Adrenal gland (tissue), 12 donors: ENCODE data around the gene MAML1. TPM values are rescaled to one million over a fixed set of nuclear protein-coding genes. Genes with fewer than 3 reads are reported as not detected.

Experiments
- DNase-seq, 7 donors: peaks; one replicate each; pipeline ENCODE4 v3.0.0-alpha.2; 2019 to 2020
- H3K27ac ChIP-seq, 5 donors: fragments of 200-600 bp; sonication (generic) in 4 of 5; 1 replicate in 3 of 5; 2 replicates in 2 of 5; pipeline versions ENCODE4 v1.5.1 to v1.8.0; 2016 to 2020; ENCODE audit warnings: mild to moderate bottlenecking in 1 of 5
- H3K27me3 ChIP-seq: fragments of 200-600 bp; 2 replicates; pipeline ENCODE4 v1.8.0; 2021
- H3K36me3 ChIP-seq, 2 donors: fragments of 200-600 bp; replicated peaks in 1 of 2; 1 replicate in 1 of 2; 2 replicates in 1 of 2; pipeline versions ENCODE4 v1.5.1 to v1.8.0; 2018 to 2022
- H3K4me1 ChIP-seq, 2 donors: fragments of 200-600 bp; replicated peaks in 1 of 2; 1 replicate in 1 of 2; 2 replicates in 1 of 2; pipeline versions ENCODE4 v1.5.1 to v1.8.0; 2018 to 2021
- H3K4me3 ChIP-seq, 4 donors: fragments of 200-600 bp; sonication (generic) in 3 of 4; one replicate each; pipeline ENCODE4 v1.5.1; 2016 to 2018
- H3K9me3 ChIP-seq, 3 donors: fragments of 200-600 bp; sonication (generic) in 1 of 3; replicated peaks in 1 of 3; 1 replicate in 2 of 3; 2 replicates in 1 of 3; pipeline versions ENCODE4 v1.5.1 to v1.8.0; 2016 to 2021
- CTCF ChIP-seq, 6 experiments: fragments of 450-650 bp in 4 of 6; fragments of 200-600 bp in 2 of 6; sonication (generic) in 1 of 6; IDR thresholded peaks; 1 replicate in 5 of 6; 2 replicates in 1 of 6; pipeline versions ENCODE4 v1.5.1 to v1.8.0; 2016 to 2021; ENCODE audit warnings: antibody characterized with exemption in 6 of 6, mild to moderate bottlenecking in 2 of 6, moderate library complexity in 1 of 6
- POLR2A ChIP-seq, 2 donors: fragments of 450-650 bp; IDR thresholded peaks; one replicate each; pipeline ENCODE4 v1.6.1; 2017; ENCODE audit warnings: antibody characterized with exemption in 2 of 2, mild to moderate bottlenecking in 2 of 2, moderate library complexity in 1 of 2
- WGBS, 4 donors: extraction: QIAGEN DNeasy Blood & Tissue Kit in 2 of 4; methylation state at CpG; one replicate each; pipeline versions ENCODE4 v1.1.5 to v1.1.7; 2013 to 2017; 5-methylcytosine and 5-hydroxymethylcytosine counted together
- intact Hi-C, 2 donors: fragments of 100-400 bp; cut with DNase I; formaldehyde crosslinking; loops; one replicate each; pipeline versions ENCODE4 v1.14.1 to v1.15.0; 2022 to 2023
- polyA plus RNA-seq, 3 donors: library from polyadenylated mRNA; stranded (reverse); fragments of 200-250 nt in 2 of 3; fragments of 350-450 nt in 1 of 3; fragmentation: Illumina TruSeq in 1 of 3; extraction: RNeasy Lipid Tissue Mini Kit (QIAGEN cat#74804) in 1 of 3; gene quantifications; one replicate each; pipeline ENCODE4 v1.2.3, GENCODE V29; 2013 to 2014
- total RNA-seq, 9 donors: library from RNA; depleted of rRNA in 4 of 9; stranded (reverse); fragments of >200 nt in 4 of 9; fragments of 120-200 nt in 1 of 9; fragmentation: NEBNext Ultra II Directional in 1 of 9; extraction: Animal tissue kit (Norgen Biotek cat#: 25700) in 1 of 9; gene quantifications; one replicate each; pipeline versions ENCODE4 v1.1.0 to v1.2.4, GENCODE V29; 2013 to 2023
- donor health status: healthy with polysubstance abuse.
- donor health status: Bipolar disorder and iron deficiency.
- donor health status: DM: yes; HTN: yes; CAD: no.
- donor health status: DM: no; HTN: no; CAD: no.
- donor health status: DM: no; HTN: no; CAD: no.
- donor health status: DM: yes; HTN: yes; CAD: no.

Gene MAML1
- total and polyA plus RNA-seq, 12 donors = 7.3 to 70.7 (median 29.2) TPM

- Histone ChIP-seq H3K27ac (peak overlapping the region; percentile 35 to 93 (median 88)), H3K36me3 (peaks cover 0 to 40% of the 10 kb centered on the region in 2 donors)
These were observed 69.7 kb downstream of the MAML1 start for GRCh38 chr5:179802207-179802883.

GRCh38 chr5:179802950-179803562 lies 70.4 kb downstream of the MAML1 start:
- TF ChIP-seq CTCF (IDR thresholded peaks at IDR 0.05) (no peak), POLR2A (IDR thresholded peaks at IDR 0.05) (no peak)
- peaks cover 37 to 48% of the 10 kb centered on the region in 2 donors for H3K4me1 ChIP-seq
- intact Hi-C loops = loop anchor here in 1 of 2 donors (10.0 kb wide), 2 partner anchors 52 to 102 kb away; partner anchors contain the start of genes MRNIP and TBC1D9B
- H3K36me3 ChIP-seq = peaks cover 0 to 33% of the 10 kb centered on the region in 2 donors
- no peaks in the 10 kb centered on the region for H3K9me3 ChIP-seq
- DNase-seq = peak in 2 of 7 donors; percentile 31 to 44
- WGBS, 4 donors = 62 to 80% (median 68%) methylated on average over 4 to 11 of the region's 11 CpGs
- H3K27ac ChIP-seq = peak overlapping the region; percentile 35 to 93 (median 88)
- no peak overlapping the region for H3K4me3 ChIP-seq
- H3K27me3 ChIP-seq = no peaks in the 10 kb centered on the region

More at GRCh38 chr5:179802207-179802883, 69.7 kb downstream of the MAML1 start:
- peaks cover 37 to 41% of the 10 kb centered on the region in 2 donors for H3K4me1 ChIP-seq
- H3K27me3 ChIP-seq = no peaks in the 10 kb centered on the region
- TF ChIP-seq CTCF (IDR thresholded peaks at IDR 0.05) = no peak
- TF ChIP-seq POLR2A (IDR thresholded peaks at IDR 0.05) = peak in 1 of 2 donors; percentile 25
- H3K4me3 ChIP-seq = no peak overlapping the region
- 57 to 63% (median 59%) methylated on average over 17 to 19 of the region's 19 CpGs for WGBS, 4 donors
- H3K9me3 ChIP-seq = no peaks in the 10 kb centered on the region
- DNase-seq = peak; percentile 75 to 93 (median 91)
- intact Hi-C loops = loop anchor here in 1 of 2 donors (10.0 kb wide), 2 partner anchors 52 to 102 kb away; partner anchors contain the start of genes MRNIP and TBC1D9B

GRCh38 chr5:179803651-179804554 lies 71.3 kb downstream of the MAML1 start:
- H3K27me3 ChIP-seq = no peaks in the 10 kb centered on the region
- peak overlapping the region in 3 of 5 donors; percentile 88 to 93 (median 93) for H3K27ac ChIP-seq
- 45 to 60% (median 56%) methylated on average over 12 to 18 of the region's 18 CpGs for WGBS, 4 donors
- no peak for TF ChIP-seq CTCF (IDR thresholded peaks at IDR 0.05)
- no peak overlapping the region for H3K4me3 ChIP-seq
- H3K4me1 ChIP-seq = peaks cover 37 to 48% of the 10 kb centered on the region in 2 donors
- no peaks in the 10 kb centered on the region for H3K9me3 ChIP-seq
- peaks cover 0 to 25% of the 10 kb centered on the region in 2 donors for H3K36me3 ChIP-seq
- intact Hi-C loops = loop anchor here in 1 of 2 donors (10.0 kb wide), 2 partner anchors 51 to 101 kb away; partner anchors contain the start of genes MRNIP and TBC1D9B
- peak in 5 of 7 donors; percentile 24 to 47 (median 38) for DNase-seq
